Measurements from ENCODE around the gene OTUB1. TPM values are rescaled to one million over a fixed set of nuclear protein-coding genes. Genes with fewer than 3 reads are reported as not detected.

Gene OTUB1
- total RNA-seq, 1 experiment from 2014 or later: 80.8 TPM

DNA sequence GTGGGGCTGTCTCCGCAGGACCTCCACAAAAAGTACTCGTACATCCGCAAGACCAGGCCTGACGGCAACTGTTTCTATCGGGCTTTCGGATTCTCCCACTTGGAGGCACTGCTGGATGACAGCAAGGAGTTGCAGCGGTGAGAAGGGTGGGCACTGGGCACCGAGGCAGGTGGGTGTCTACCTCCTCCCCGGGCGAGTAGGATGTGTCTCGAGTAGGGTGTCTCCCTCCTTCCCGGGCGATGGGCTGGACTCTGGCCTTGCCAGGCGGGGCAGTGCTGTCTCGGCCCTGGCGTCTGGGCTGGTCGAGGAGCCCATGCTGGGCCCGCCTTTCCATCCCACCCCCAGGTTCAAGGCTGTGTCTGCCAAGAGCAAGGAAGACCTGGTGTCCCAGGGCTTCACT, 10.3 kb downstream of the OTUB1 start:
- Histone ChIP-seq H3K4me1 (peaks cover 2% of the 10 kb centered on the region; the same call in 1 of the 2 replicates), H3K27ac (no peak overlapping the region), H3K4me3 (no peak overlapping the region), H3K36me3 (peaks cover 36% of the 10 kb centered on the region), H3K9me3 (replicated peaks) (no peaks in the 10 kb centered on the region), H3K27me3 (no peaks in the 10 kb centered on the region)
- DNase-seq: no peak

DNA sequence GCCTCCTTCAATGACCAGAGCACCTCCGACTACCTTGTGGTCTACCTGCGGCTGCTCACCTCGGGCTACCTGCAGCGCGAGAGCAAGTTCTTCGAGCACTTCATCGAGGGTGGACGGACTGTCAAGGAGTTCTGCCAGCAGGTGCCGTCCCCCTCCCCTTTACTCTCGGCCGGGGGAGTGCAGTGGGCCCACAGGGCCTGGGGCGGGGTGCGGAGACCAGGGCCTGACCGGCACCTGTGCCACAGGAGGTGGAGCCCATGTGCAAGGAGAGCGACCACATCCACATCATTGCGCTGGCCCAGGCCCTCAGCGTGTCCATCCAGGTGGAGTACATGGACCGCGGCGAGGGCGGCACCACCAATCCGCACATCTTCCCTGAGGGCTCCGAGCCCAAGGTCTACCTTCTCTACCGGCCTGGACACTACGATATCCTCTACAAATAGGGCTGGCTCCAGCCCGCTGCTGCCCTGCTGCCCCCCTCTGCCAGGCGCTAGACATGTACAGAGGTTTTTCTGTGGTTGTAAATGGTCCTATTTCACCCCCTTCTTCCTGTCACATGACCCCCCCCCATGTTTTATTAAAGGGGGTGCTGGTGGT, 11.0 kb downstream of the OTUB1 start:
- H3K9me3 ChIP-seq (replicated peaks): no peaks in the 10 kb centered on the region
- H3K27ac ChIP-seq: no peak overlapping the region
- H3K4me1 ChIP-seq: peaks cover 9% of the 10 kb centered on the region
- no peaks in the 10 kb centered on the region for H3K27me3 ChIP-seq
- no peak overlapping the region for H3K4me3 ChIP-seq
- H3K36me3 ChIP-seq: peaks cover 35% of the 10 kb centered on the region
- DNase-seq: no peak

DNA sequence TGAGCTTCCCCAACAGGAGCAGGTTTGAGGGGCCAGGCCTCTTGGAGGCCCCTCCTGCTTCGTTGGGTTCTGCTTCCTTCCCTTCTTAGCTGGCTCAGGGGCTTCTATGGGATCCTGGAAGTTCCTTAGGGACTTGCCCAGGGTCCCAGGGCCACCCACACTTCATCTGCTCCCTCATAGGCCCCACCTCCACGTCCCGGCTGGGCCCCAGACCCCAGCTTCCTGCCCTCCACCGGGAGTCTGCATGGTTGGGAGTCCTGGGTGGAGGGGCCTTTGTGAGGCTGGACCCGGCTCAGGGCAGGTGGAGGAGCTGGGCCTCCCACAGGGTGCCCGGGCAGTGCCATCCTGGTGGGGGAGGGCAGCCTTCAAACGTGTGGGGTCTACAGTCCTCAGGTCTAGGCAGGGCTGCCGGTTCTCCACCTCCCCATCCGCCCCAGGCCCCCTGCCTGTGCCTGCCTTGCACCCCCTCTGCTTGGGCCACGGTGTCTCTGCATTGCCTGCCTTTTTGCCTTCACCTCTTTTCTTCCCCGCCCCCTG, 11.6 kb downstream of the OTUB1 start:
- DNase-seq: no peak
- Histone ChIP-seq H3K4me1 (peaks cover 16% of the 10 kb centered on the region), H3K9me3 (replicated peaks) (no peaks in the 10 kb centered on the region)

DNA sequence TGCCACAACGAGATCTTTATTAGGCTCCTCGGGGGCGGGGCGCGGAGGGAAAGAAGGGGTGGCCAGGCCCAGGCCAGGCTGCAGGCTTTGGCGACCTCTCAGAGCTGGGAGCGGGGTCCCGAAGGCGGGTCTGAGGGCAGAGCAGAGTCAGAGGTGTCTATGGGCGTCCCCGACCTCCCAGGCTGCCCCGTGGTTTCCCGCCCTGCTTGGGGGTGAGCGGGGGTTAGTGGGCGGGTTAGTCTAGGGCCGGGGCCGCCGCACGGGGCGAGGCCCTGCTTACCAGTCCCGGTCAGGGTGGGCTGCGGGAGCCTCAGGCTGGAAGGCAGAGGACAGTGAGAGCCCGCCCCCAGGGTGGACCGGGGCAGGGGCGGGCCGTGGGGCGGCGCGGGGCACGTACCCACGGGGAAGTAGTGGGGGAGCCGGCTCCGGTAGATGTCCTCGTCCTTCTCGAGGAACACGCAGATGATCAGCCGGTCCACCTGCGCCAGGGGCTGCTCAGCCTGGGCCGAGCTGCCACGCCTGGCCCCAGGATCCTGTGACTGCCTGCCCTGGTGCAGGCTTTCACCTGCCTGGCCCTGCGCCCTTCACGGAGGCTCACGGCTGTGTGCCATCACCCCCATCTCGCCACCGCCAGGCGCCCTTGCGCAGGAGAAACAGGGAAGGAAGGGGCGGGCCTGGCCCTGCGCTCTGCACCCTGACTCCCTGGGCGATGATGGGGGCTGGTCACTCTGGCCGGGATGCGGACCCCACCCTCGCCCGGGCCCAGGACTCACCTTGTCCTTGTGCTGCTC, 12.5 kb downstream of the OTUB1 start:
- no peaks in the 10 kb centered on the region for H3K27me3 ChIP-seq
- H3K9me3 ChIP-seq (replicated peaks): no peaks in the 10 kb centered on the region
- peaks cover 18% of the 10 kb centered on the region for H3K4me1 ChIP-seq
- no peak for DNase-seq
- H3K27ac ChIP-seq: no peak overlapping the region
- no peak overlapping the region for H3K4me3 ChIP-seq
- H3K36me3 ChIP-seq: peaks cover 35% of the 10 kb centered on the region

More for the DNA sequence above, 11.6 kb downstream of the OTUB1 start:
- Histone ChIP-seq H3K27me3 (no peaks in the 10 kb centered on the region), H3K36me3 (peaks cover 35% of the 10 kb centered on the region), H3K27ac (no peak overlapping the region), H3K4me3 (no peak overlapping the region)

DNA sequence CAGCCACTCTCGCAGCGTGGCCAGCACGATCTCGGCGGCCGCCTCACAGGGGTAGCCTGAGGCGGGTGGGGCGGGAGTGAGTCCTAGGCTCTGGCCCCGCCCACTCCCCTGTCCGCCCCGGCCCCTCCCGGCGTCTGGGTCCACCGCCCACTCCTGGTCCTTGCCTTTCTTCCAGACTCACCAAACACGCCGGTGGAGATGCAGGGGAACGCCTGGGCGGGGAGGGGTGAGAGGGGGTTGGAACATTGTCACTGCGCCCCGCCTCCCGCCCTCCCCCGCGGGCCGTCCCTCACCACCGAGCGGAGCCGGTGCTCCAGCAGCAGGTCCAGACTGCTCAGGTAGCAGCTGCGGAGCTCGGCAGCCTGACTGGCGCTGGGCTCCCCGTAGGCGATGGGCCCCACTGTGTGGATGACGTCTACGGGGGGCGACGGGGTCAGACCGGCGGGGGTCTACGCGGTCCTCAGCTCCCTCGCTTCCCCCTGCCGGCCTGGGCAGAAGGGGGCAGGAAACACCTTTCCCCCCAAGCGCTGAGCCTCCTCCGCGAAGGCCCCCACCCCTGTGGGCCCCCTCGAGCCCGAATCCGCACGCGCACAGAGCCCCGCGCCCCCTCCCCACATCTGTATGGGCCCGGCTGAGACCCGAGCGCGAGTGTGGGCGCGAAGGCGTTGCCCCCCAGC, 13.2 kb downstream of the OTUB1 start:
- Histone ChIP-seq H3K4me1 (peaks cover 26% of the 10 kb centered on the region), H3K27me3 (no peaks in the 10 kb centered on the region), H3K27ac (no peak overlapping the region), H3K36me3 (peaks cover 35% of the 10 kb centered on the region), H3K4me3 (no peak overlapping the region), H3K9me3 (replicated peaks) (no peaks in the 10 kb centered on the region)
- no peak for DNase-seq

DNA sequence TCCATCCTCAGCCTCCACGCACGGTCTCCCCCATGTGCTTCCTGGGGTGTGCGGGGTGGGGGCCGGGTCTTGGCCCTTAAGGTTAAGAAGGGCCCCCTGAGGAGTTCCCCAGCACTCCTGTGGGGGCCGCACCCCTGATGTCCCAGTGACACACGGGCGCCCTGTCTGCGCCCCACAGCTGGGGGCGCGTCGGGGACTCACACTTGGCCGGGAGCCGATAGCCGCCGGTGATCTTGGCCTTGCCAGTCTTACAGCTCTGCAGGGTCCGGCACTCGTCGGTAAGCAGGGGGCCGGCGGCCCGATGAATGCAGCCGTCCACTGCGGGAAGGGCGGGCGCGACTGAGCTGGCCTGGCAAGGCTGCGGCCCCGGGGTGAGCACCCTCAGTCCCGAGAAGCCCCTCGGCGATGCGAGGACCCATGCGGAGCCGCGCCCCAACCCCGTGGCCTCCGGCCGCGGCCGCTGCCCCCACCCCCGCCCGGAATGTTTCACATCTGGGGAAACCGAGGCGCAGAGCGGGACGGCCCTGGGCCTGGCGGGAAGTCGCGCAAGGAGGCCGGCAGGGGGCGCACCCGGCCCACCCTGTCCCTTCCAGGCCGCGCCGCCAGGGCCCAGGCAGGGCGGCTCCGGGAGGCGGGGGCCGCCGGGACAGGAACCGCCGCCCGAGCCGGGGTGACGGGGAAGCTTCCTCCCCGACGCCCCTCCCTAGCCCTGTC, 13.9 kb downstream of the OTUB1 start:
- peaks cover 32% of the 10 kb centered on the region for H3K36me3 ChIP-seq
- no peak overlapping the region for H3K27ac ChIP-seq
- peaks cover 26% of the 10 kb centered on the region for H3K4me1 ChIP-seq
- no peaks in the 10 kb centered on the region for H3K27me3 ChIP-seq
- no peak overlapping the region for H3K4me3 ChIP-seq
- H3K9me3 ChIP-seq (replicated peaks): no peaks in the 10 kb centered on the region
- DNase-seq: no peak

DNA sequence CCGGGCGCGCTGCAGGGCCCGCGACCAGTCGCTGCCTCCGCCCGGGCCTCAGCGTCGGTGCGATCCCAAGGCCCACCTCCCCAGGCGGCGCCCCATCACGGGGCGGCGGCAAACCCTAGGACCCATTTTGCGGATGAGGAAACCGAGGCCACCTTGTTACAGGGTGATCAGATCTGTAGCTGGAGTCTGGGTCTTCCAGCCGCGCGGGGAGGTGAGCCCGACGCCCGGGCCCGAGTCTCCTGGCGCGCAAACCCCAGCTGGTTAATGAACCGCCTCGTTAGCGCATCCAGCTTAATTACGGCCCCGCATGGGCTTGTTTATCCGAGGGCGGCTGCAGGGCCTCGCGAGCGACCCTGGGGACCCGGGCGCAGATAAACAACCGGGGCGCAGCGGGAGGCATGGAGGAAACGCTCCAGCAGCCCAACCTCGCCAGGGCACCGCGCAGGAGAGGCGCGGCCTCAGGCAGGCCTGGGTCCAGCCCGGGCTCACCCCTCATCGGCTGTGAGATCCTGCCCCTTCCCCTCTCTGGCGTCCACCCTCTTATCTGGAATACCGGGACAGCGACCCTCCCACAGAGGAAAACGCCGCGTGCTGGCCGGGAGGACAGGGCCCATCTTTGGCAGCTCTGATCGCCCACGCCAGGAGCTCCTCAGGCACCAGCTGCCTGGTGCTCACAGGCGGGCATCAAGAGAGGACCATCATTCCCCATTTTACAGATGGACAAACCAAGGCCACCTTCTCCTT, 14.7 kb downstream of the OTUB1 start:
- no peaks in the 10 kb centered on the region for H3K9me3 ChIP-seq (replicated peaks)
- H3K4me3 ChIP-seq: no peak overlapping the region
- H3K36me3 ChIP-seq: peaks cover 29% of the 10 kb centered on the region
- no peaks in the 10 kb centered on the region for H3K27me3 ChIP-seq
- no peak overlapping the region for H3K27ac ChIP-seq
- H3K4me1 ChIP-seq: peaks cover 30% of the 10 kb centered on the region
- no peak for DNase-seq

DNA sequence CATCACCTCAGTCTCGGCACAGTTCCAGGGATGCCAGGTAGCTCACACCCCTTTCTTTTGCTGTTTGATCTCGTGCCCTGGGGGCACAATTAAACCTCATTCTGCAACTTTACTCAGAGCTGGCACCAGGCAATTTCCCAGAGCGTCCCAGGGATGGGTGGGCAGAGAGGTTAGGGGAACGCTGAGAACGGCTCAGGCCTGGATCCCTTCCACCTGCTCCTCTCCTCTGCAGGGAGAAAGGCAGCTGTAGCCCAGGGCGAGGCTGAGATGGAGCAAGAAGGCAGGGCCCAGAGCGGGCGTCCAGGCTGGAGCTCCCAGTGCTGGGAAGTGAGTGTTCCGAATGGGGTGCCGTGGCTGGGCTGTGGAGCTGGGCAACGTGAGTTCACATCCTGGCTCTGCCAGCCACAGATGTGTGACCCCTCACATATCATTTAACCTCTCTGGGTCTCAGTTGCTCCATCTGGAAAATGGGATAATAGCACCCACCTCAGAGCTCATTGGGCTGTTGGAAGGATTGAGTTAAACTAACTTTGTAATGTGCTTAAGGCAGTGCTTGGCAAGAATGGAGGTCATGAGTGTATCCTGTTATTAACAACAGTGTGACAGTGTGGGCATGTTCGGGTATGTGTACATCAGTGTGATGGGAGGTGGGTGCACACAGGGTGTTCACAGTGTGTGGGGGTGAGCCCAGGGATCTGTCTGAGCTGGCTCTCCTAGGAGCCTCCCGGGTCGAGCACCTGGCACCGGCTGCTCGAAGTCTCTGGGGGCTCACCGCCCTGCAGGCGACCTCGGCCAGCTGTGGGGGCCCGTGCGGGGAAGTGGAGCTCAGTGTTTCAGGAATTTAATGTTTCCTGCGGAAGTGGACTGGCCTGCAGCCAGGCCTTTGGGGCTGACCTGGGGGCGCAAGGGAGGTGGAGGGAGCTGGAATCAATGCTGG, 15.5 kb downstream of the OTUB1 start:
- H3K4me1 ChIP-seq: peaks cover 38% of the 10 kb centered on the region
- peak; percentile 89 for DNase-seq
- H3K36me3 ChIP-seq: peaks cover 25% of the 10 kb centered on the region
- H3K9me3 ChIP-seq (replicated peaks): no peaks in the 10 kb centered on the region
- H3K27me3 ChIP-seq: no peaks in the 10 kb centered on the region
- no peak overlapping the region for H3K4me3 ChIP-seq
- H3K27ac ChIP-seq: peak overlapping the region; percentile 35

DNA sequence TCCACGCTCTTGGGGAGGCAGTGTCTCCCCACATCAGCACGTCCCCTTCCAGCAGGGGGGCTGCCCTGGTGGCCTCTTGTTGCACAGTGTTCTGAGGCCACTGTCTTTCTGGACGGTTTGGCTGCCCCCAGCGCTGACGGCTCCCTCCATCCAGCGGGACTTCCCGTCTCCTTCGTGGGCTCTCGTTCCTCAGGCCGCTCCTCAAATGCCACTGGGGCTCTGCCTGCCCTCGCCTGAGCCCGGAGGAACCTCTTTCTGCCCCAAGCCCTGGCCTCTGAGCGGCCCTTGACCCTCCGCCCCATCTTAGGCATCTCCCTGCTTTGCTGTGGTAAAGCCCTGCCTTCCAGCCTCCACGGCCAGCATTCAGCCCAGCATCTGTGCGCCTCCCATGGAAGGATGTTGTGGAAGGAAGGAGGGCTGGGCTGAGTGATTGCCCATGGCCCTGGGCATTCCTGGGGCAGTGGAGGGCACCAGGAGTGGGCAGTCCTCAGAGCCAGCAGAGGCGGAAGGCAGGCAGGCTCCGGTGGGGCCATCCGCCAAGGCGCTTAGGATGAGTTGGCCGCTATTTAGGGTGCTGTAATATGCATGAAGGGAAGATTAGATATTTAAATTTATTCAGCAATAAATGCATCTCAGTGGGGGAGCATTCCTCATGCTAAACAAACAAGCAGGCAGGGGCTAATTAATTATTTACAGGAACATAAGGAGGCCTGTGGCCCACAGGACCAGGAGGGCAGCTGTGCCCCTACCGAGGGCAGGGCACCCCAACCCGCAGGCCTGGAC, 17.8 kb downstream of the OTUB1 start:
- Histone ChIP-seq H3K4me1 (peaks cover 41% of the 10 kb centered on the region), H3K36me3 (peaks cover 6% of the 10 kb centered on the region; the same call in 1 of the 2 replicates), H3K27me3 (no peaks in the 10 kb centered on the region), H3K9me3 (replicated peaks) (no peaks in the 10 kb centered on the region), H3K4me3 (no peak overlapping the region), H3K27ac (peak overlapping the region; percentile 32)
- DNase-seq: peak in 1 of 2 experiments; percentile 52

DNA sequence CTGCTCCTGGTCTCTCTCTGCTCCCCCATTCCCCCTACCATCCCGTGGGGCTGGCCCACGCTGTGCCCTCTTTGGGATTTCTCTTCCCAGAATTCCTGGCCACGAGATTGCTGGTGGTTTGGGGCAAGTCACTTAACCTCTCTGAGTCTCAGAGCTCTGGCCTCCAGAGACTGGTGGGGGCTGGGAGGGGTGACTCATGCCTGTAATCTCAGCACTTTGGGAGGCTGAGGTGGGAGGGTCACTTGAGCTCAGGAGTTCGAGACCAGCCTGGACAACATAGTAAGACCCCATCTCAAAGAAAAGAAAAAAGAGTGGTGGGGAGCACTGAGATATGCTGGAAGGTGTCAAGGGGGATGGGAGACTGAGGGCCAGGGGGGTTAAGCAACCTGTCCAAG, 18.3 kb downstream of the OTUB1 start:
- Histone ChIP-seq H3K4me1 (peaks cover 41% of the 10 kb centered on the region), H3K4me3 (no peak overlapping the region), H3K36me3 (peaks cover 5% of the 10 kb centered on the region; the same call in 1 of the 2 replicates), H3K27me3 (no peaks in the 10 kb centered on the region), H3K27ac (peak overlapping the region; percentile 32), H3K9me3 (replicated peaks) (no peaks in the 10 kb centered on the region)
- no peak for DNase-seq

DNA sequence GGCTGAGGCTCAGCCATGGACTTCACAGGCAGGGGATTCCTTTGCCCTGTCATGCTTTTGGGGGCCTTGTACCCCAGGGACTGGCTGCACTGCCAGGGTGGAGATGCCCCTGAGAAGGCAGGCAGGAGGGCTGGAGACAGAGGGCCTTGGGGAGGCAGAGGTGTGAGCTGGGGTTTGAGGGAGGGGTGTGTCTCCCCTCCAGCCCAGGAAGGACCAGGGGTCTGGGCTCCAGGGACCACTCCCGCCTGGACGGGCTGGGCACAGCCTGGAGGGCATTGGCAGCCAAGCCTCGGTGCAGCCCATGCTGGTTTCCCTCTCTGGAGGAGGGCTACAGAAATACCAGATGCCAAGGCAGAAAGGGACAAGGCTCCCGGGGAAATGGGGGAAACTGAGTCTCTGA, 19.5 kb downstream of the OTUB1 start:
- Histone ChIP-seq H3K4me1 (peaks cover 41% of the 10 kb centered on the region), H3K36me3 (no peaks in the 10 kb centered on the region)

DNA sequence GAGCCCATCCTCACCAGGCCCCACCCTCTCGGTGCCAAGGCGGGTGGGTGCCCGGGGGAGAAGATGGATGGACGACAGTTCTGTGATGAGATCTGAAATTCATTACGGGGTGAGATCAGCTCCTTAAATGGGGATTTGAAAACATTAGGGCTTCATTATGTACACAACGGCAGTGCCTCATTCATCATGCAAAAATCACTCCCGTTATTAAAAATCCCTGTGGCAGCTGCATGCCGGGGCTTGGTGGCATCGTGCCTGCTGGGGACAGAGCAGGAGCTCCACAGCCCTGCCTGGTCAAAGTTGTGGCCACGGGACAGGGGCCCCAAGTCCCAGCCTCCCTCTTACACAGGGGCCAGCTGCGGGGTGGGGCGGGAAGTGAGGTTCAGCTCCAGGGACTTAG, 20.2 kb downstream of the OTUB1 start:
- DNase-seq: no peak
- H3K27ac ChIP-seq: peak overlapping the region; percentile 55
- no peak overlapping the region for H3K4me3 ChIP-seq
- peaks cover 40% of the 10 kb centered on the region for H3K4me1 ChIP-seq
- H3K36me3 ChIP-seq: no peaks in the 10 kb centered on the region
- H3K9me3 ChIP-seq (replicated peaks): no peaks in the 10 kb centered on the region
- H3K27me3 ChIP-seq: no peaks in the 10 kb centered on the region

More for the DNA sequence above, 19.5 kb downstream of the OTUB1 start:
- H3K4me3 ChIP-seq: no peak overlapping the region
- DNase-seq: no peak
- H3K27me3 ChIP-seq: no peaks in the 10 kb centered on the region
- H3K27ac ChIP-seq: no peak overlapping the region
- H3K9me3 ChIP-seq (replicated peaks): no peaks in the 10 kb centered on the region

Data from SJCRH30 (cell line).